Tibial nerve (tissue), 4 donors: Measurements from ENCODE around the gene PHC3.

Experiments used
- CTCF ChIP-seq, 5 experiments: fragments of 200-600 bp in 3 of 5; fragments of 450-650 bp in 2 of 5; sonication (generic) in 3 of 5; IDR thresholded peaks; one replicate each; pipeline ENCODE4 v1.5.1; 2016 to 2019; ENCODE audit warnings: antibody characterized with exemption in 5 of 5, mild to moderate bottlenecking in 3 of 5, moderate library complexity in 2 of 5
- EP300 ChIP-seq, 2 donors: sonication (generic); formaldehyde crosslinking; IDR thresholded peaks; one replicate each; pipeline ENCODE4 v1.6.1; 2017; ENCODE audit warnings: antibody characterized with exemption in 2 of 2, mild to moderate bottlenecking in 1 of 2
- POLR2A ChIP-seq, 2 donors: fragments of 450-650 bp; IDR thresholded peaks; one replicate each; pipeline ENCODE4 v1.6.1; 2017; ENCODE audit warnings: antibody characterized with exemption in 2 of 2, mild to moderate bottlenecking in 2 of 2, moderate library complexity in 2 of 2

- no peak for TF ChIP-seq POLR2A (IDR thresholded peaks at IDR 0.05)
- TF ChIP-seq EP300 (IDR thresholded peaks at IDR 0.05), result no peak
- no peak for TF ChIP-seq CTCF (IDR thresholded peaks at IDR 0.05)
These were observed 91.5 kb downstream of the PHC3 start for GRCh38 chr3:170089862-170090600.
